NCI-H460 (cell line): ENCODE measurements around the gene RABAC1. TPM values are rescaled to one million over a fixed set of nuclear protein-coding genes. Genes with fewer than 3 reads are reported as not detected.
"Not testable (repeated sequence)": the region's sequence is repeated elsewhere in the genome, so short reads cannot be mapped to it uniquely, and the experiment has no call there.

Source experiments
- DNase-seq: peaks from one replicate; pipeline ENCODE4 v3.0.0-alpha.2; 2016; ENCODE audit warnings: low read depth; ENCODE audit errors: extremely low read depth
- total RNA-seq: library from RNA; depleted of rRNA; stranded (reverse); fragments of >200 nt; shearing (Covaris generic); gene quantifications from 2 replicates; pipeline ENCODE4 v1.2.3, GENCODE V29; 2014

Gene RABAC1
- total RNA-seq, 1 experiment from 2014 or later, result 30.4 TPM

DNA sequence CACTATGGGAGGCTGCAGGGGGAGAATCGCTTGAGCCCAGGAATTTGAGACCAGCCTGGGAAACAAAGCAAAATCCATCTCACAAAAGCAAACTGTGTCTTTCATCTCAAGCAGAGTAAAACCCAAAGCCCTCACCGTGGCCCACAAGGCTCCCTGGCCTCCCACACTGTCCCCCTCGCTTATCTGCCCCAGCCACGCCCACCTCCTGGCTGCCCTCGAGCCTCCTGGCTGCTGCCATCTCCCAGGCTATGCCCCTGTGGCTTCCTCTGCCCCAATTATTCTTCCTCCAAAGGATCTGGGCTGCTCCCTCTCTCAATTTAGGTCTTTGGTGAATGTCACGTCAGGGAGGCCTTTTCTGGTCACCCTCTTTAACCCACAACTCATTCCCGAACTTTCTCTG lies 3.6 kb downstream of the RABAC1 start:
- no peak for DNase-seq

DNA sequence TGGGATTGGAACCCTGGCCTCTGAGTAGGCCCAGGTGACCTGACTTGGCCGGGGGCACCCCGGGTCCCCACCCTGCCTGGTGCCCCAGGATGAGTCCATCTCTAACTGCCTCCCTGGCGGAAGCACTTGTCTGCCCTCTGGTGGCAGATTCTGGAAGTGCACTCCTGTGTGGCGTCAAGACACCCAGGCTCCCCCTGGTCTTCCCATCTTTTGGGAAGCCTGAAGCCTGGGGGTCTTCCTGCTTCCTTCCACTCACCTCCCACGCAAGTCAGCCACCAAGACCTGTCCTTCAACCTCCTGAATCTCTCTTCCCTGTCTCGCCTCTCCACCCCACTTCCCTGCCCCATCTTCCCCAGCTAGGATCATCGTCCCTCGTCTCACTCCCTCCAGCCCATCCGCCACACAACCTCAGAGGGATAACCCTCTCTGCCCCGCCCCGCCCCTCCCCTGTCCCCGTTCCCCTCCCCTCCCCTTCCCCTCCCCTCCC lies 7.4 kb downstream of the RABAC1 start:
- DNase-seq, result peak; percentile 58

DNA sequence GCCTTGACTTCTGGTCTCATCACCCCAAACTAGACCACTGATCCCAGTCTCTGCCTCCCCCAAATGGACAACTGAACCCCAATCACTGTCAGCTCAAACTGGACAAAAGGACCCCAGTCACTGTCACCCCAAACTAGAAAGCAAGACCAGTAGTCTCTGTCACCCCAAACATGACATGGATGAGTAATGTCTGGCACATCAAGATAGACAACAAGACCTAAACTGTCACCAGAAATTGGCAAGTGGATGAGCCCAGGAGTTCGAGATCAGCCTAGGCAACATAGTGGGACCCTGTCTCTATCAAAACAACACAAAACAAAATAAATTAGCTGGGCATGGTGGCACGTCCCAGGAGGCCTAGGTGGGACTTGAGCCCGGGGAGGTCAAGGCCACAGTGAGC lies 12.0 kb downstream of the RABAC1 start:
- no peak for DNase-seq

DNA sequence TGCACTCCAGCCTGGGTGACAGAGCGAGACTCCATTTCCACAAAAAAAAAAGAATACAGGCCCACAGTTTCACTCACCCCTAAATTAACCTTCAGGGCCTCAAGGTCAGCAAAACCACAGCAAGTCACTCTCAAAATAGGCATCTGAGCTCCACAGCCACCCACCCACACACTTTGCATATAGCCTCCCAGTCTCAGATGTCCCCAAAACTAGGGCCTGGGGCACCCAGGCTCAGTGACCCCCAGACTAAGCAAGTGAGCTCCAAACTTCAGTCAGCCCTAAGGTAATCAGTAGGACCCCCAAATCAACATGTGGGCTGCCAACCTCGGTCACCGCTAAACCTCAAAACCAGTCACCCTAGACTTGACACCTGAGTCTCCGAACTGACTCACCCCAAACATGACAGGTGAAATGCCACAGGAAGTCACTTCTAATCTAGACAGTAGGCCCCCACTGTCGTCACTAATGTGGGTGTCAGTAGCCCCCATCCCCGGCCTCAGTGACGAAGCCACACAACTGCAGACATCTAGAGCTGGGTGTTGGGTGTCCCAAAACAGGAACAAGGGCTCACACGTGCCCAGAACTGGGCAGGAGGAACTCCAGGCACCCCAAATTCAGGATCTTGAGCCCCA lies 13.9 kb downstream of the RABAC1 start:
- no peak for DNase-seq

DNA sequence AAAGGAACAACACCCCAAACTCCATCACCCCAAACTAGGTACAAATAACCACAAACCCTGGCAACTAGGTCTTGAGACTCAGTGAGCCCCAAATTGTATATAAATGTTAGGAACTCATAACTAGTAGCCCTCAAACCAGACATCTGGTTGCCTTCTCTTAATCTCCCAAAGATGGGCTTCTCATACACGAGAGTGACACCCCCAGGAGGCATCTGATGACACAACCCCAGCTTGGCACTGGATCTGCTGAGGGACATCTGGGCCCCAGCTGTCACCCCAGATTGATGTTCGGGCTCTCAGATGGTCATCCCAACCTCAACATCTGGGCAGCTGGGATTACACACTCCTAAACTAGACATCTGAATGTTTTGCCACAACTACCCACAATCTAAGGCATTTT lies 14.8 kb downstream of the RABAC1 start:
- no peak for DNase-seq

DNA sequence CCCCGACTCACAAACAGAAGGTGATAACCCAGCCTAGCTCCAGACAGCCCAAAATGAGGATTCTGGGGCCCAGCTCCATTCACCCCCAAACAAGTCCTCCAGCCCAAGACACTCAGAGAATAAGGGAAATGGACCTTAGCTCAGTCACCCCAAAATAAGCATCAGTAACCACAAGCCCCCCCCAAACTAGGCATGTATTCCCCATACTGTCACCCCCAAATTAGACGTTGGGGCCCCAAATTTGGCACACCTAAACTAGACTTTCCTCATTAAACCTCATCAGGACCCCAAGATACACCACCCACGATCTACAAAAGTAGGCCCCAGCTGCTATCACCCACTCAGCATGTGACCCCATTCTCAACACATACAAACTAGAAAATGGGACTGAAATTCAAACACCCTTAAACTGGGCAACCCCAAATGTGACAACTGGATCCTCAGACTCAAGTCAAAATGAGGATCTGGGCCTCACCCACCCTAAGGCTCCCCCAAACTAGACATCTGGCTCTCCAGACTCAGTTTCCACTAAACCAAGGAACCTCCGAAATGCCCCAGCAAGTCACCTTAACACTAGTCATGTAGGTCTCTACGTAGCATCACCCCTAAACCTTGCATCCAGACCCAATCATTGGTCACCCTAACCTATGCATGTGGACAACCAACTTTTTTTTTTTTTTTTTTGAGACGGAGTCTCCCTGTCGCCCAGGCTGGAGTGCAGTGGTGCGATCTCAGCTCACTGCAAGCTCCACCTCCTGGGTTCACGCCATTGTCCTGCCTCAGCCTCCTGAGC lies 17.5 kb downstream of the RABAC1 start:
- DNase-seq, result no peak

DNA sequence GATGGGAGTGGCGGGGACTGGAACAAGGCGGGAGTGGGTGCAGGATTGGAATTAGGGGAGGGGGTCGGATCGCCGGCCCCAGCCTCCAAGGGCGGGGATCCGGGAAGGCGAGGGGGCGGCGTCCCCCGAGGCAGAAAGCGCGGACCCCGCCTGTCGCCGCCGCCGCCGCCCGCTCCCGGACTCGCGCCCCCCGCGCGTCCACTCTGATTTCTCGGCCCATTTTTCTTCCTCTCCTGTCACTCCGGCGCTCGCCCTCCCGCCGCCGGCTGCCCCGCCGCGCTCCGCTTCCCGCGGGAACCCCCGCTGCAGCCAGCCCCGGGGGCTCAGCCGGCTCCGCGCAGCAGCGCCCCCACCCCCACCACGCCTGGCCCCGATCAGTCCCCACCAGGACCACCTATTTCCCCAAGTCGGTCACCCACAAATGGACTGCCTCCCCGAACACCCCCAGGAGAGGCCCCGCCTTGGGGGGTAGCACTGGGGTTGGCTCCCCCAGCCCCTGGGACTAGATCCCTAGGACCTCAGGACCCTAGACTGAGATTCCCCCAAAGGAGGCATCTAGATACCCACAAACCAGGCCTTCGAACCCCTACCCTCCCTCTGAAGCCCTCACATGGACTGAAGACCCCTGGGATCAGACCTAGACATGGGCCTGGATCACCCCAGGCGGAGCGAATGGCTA lies 18.3 kb downstream of the RABAC1 start:
- no peak for DNase-seq

DNA sequence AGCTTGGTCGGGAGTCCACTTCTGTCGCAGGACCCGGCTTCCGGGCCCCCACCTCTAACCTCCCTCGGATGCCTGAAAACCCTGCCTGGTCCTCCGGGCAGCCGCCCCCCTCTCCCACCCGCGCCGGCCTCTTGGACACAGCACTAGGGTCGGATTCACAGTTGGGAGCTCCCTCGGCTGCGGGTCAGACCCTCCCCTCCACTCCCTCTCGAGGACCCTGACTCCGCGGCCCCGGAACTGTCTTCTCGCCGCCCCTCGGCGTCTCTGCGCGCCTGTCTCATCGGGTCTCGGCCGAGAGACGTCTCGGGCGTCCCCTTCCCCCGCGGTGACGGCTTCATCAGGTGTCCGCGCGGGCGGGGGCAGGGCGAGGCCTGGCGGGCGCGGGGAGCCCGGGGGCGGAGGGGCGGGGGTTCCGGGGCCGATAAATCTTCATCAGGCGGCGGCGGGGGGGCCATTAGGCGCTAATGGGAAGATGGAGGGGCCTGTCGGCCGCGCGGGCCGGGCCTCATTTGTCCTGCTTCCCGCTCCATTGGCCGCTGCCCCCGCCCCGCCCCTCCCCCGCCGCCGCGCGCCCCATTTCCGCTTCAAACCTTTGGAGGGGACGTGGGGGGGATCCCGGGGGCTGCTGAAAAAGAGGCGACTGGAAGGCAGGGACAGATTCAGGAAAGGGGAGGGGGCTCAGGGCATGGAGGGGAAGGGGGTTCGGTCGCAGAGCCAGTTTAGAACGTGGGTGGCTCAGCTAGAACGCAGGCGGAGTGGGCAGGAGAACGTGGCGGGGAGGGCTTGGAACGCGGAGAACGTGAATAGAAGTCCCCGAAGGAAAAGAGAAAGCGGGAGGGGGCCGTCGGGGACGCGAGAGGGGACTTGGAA lies 19.0 kb downstream of the RABAC1 start:
- no peak for DNase-seq

DNA sequence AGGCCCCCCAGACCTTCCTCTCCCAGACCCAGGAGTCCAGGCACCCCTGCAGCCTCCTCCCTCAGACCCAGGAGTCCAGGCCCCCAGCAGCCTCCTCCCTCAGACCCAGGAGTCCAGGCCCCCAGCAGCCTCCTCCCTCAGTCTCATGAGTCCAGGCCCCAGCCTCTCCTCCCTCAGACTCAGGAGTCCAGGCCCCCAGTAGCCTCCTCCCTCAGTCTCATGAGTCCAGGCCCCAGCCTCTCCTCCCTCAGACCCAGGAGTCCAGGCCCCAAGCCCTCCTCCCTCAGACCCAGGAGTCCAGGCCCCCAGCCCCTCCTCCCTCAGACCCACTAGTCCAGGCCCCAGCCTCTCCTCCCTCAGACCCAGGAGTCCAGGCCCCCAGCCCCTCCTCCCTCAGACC lies 19.9 kb downstream of the RABAC1 start:
- DNase-seq, result not testable (repeated sequence)

DNA sequence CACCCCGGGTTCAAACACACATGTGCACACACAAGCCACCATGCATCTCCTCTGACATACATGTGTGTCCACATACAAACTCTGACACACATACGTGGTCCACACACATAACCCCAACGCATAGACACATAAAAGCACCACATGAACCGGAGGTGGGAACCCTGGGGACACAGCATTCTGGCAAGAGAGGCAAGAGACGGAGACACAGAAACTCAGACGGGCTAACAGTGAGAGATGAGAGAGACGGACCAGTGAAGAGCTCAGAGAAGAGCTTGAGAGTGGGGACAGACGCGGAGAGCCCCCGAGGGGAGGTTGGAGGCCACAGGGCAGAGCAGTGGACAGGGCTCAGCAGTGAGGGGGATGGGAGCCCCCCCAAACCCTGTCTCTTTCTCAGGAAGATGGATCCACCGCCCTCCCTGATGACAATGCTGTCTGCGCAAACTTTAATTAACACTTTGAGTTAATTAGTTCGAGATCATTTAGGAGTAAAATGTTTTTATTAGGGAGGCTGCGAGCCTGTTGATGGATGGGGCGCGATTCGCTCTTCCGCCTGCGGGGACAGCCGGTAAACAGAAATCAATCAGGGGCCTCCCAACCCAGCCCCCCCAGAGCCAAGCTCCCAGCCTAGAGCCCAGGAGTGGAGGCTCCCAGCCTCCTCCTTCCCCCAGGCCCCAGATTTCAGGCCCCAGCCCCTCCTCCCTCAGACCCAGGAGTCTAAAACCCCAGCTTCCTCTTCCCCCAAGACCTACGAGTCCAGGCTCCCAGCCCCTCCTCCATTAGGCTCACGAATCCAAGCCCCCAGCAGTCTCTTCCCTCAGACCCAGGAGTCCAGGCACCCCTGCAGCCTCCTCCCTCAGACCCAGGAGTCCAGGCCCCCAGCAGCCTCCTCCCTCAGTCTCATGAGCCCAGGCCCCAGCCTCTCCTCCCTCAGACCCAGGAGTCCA lies 21.3 kb downstream of the RABAC1 start:
- no peak for DNase-seq

DNA sequence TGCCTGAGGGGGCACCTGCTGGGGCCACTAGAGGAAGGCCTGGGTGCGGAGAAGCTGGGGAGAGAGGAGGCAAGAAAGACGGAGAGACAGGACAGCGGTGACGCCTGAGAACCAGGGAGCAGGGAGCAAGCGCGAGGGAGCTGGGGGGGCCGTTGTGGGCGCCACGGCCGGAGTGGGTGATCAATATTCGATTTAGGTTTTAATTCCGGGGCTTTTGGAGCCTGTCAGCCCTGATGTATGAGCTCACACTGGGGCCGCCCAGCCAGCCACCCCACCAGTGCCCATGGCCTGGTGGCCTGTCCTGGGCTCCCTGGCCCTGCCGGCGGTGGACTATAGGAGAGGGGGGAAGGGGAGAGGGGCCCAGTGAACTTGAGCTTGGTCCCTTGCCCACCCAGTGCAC lies 22.2 kb downstream of the RABAC1 start:
- no peak for DNase-seq

DNA sequence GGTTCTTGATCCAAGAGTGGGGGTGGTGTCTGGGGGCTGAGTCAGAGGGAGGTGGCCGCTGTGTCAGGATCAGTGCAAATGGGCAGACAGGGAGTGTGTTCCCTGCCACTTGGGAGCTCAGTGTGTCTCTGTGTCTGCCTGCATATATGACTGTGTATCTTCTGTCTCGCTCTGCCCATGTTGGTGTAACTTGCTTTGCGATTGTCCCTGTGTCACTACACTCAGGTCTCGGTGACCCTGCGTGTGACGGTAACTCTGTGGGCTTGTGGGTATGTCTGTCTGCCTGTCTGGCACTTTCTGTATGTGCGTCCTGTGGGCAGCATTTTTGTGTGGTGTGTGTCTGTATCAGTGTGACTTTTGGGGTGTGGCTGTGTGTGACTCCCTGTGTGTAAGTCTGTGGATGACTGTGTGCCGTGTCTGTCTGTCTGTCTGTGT lies 22.7 kb downstream of the RABAC1 start:
- DNase-seq, result no peak

DNA sequence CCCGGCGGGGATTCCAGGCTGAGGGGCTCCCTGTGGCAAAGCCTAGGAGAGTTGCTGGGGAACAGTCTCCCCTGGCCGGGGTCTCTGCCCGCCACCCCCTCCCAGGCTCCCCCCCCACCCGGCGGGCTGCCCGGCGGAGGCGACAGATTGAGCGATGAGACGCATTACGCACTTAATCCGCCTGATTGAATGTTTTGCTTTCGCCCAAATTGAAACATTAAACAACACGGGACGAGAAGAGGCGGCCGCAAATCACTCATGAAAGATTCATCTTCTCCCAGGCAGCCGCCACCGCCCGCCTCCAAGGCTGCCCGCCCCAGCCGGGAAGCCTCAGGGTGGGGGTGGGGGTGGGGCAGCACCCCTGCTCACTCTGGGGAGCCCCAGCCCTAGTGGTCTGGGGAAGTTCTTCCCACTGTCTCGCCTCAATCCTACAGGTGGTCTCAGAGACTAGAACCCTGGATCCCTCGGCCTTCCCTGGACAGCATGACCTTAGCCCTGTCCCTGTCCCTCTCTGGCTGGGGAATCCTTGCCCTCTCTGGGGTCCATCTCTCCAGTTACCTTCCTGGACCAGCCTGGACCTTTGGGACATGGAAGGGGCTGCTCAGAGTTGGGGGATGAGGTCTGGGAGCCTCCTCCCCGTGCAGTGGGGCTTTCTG lies 23.2 kb downstream of the RABAC1 start:
- no peak for DNase-seq

DNA sequence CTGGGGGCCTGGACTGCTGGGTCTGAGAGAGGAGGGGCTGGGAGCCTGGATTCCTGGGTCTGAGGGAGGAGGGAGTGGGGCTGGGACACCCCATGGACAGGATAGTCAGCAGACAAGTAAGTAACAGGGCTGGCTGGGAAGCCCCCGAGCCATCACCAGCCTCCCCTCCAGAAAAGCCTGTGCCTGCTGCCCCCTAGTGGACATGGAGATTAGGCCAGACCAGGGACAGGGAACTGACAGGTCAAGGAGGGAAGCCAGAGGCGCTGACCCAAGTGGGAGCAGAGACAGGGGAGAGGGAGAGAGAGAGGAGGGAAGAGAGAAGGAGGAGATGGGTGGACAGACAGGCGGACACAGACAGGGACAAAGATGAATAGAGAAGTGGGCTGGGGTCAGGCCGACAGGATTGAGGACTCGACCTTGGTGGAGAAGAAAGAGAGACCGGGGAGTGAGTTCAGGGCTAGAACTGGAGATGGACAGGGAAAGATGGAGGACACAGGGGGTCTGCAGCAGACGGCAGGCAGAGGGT lies 24.2 kb downstream of the RABAC1 start:
- DNase-seq, result peak; percentile 62

DNA sequence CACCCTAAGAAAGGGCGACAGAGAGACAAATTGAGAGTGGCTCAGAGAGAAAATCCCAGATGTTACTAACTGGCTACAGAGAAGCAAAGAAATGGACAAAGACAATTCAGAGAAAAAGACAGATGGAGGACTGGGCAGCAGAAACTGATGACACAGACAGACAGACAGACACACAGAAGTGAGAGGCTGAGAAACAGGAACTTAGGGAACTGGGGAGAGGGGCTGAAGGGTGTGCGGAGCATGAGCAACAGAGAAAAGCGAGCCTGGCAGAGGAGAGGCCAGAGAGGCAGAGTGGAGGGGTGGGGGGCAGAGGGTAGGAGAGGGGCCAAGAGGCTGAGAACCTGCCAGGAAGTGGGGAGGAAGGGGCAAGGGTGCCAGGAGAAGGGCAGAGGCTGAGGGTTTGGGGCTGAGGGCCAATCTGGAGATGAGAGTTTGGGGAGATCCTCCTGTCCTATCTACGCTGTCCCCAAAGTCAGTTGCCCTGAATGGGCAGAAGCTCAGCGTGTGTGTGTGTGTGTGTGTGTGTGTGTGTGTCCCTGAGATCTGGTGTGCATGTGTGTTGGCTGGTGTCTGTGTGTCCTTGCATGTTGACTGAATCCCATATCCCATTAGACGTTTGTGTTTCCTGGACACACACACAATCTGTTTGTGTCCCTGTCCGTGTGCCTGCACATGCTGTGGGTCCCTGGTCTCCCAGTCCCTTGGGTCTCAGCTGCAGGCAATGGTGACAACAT lies 25.3 kb downstream of the RABAC1 start:
- no peak for DNase-seq

DNA sequence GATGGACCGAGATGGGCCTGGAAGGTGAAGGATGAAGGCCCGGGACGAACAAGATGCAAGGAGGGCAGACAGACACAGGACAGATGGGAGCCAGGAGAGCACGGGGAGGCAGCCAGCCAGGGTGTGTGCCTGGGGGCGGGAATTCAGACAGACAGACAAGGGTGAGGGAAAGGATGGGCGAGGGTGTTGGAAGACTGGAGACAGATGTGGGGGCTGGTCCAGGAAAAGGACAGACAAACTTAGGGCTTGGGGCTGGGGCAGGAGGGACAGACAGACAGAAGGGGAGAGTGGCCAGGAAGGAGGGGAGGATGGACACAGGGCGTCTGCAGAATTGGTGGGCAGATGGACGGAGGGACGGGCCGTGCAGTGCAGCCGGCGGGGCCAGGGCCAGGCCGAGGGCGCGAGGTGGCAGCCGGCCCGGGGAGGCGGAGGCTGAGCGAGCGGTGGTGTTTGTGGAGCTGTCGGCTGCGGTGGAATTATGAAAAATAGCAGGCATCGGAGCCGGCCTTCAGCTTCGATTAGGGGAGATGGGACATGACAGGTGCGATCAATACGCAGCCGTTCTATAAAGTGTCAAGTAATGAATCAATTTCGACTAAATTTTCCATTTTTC lies 26.3 kb downstream of the RABAC1 start:
- DNase-seq, result no peak

DNA sequence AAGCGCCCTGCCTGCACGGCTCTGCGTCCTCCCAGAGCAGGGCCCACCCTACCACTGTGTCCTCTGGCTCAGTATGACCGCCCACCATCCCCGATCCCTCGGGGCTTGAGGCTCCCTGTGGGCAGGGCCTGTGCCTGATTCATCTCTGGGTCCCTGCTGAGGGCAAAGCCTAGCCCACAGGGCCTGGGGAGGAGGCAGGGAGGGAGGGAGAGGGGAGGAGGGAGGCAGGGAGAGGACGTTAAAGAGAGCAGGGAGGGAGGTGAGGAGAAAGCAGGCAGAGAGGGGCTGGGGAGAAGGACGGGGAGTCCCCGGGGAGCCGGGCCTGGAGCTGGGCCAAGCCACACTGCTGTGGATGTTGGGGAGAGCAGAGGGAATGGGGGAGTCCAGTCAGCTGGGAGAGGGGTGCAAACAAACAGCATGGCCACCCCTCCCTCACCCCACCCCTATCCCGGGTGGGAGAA lies 26.8 kb downstream of the RABAC1 start:
- no peak for DNase-seq
